PC-9 (cell line): ENCODE data around the gene TBC1D2B. TPM values are rescaled to one million over a fixed set of nuclear protein-coding genes. Genes with fewer than 3 reads are reported as not detected.

Source experiments
- BruUV-seq: library from RNA; stranded (reverse); fragments of 400-500 nt; replicated peaks from 2 replicates; lab custom pipeline; 2021; lab: Mats Ljungman, UMichigan
- CTCF ChIA-PET: fragments of 300-600 bp; sonication (Branson Sonifier 250); formaldehyde crosslinking; loops from one replicate; lab custom pipeline; 2022; ENCODE audit warnings: antibody characterized with exemption; lab: Charles Lee
- POLR2A ChIA-PET: fragments of 300-600 bp; sonication (Branson Sonifier 250); formaldehyde crosslinking; loops from one replicate; lab custom pipeline; 2022; ENCODE audit warnings: antibody characterized with exemption; ENCODE audit not compliant: unreplicated experiment; lab: Charles Lee
- DNase-seq, 2 experiments: peaks; one replicate each; pipeline versions ENCODE4 v3.0.0 to v3.0.0-alpha.2; 2015 to 2022; ENCODE audit warnings: mixed read lengths in 1 of 2
- H2AFZ ChIP-seq: fragments of 200-600 bp; sonication (generic); 2 replicates; pipeline ENCODE4 v1.8.1; 2017; ENCODE audit warnings: antibody characterized with exemption
- H3F3A ChIP-seq: fragments of 200-600 bp; sonication (generic); 2 replicates; pipeline ENCODE4 v1.8.1; 2017; ENCODE audit warnings: antibody characterized with exemption, mild to moderate bottlenecking, low read depth; ENCODE audit not compliant: insufficient read depth
- H3K27ac ChIP-seq: fragments of 200-600 bp; sonication (generic); 2 replicates; pipeline ENCODE4 v1.6.1; 2016; ENCODE audit warnings: mixed run types
- H3K27me3 ChIP-seq: fragments of 200-600 bp; sonication (generic); 2 replicates; pipeline ENCODE4 v1.6.1; 2016; ENCODE audit warnings: low read depth, mixed run types; ENCODE audit not compliant: insufficient read depth
- H3K36me3 ChIP-seq: fragments of 200-600 bp; sonication (generic); 2 replicates; pipeline ENCODE4 v1.6.1; 2016; ENCODE audit warnings: low read depth, mixed run types
- H3K4me1 ChIP-seq: fragments of 200-600 bp; sonication (generic); replicated peaks from 2 replicates; pipeline ENCODE4 v1.6.1; 2016; ENCODE audit warnings: mixed run types; ENCODE audit not compliant: insufficient read depth
- H3K4me2 ChIP-seq: fragments of 200-600 bp; sonication (generic); 2 replicates; pipeline ENCODE4 v1.6.1; 2017; ENCODE audit warnings: mixed run types
- H3K4me3 ChIP-seq: fragments of 200-600 bp; sonication (generic); 2 replicates; pipeline ENCODE4 v1.6.1; 2016; ENCODE audit warnings: mixed run types
- H3K79me2 ChIP-seq: fragments of 200-600 bp; sonication (generic); 2 replicates; pipeline ENCODE4 v1.6.1; 2017; ENCODE audit warnings: low read depth, mixed run types
- H3K9me2 ChIP-seq: fragments of 200-600 bp; sonication (generic); 2 replicates; pipeline ENCODE4 v1.8.1; 2017; ENCODE audit warnings: mild to moderate bottlenecking; ENCODE audit not compliant: insufficient read depth
- H3K9me3 ChIP-seq: fragments of 200-600 bp; sonication (generic); 2 replicates; pipeline ENCODE4 v1.8.1; 2016; ENCODE audit warnings: low read depth; ENCODE audit not compliant: insufficient read depth
- H4K20me1 ChIP-seq: fragments of 200-600 bp; sonication (generic); 2 replicates; pipeline ENCODE4 v1.8.1; 2017; ENCODE audit not compliant: insufficient read depth
- CTCF ChIP-seq: fragments of 200-600 bp; sonication (generic); conservative IDR thresholded peaks from 2 replicates; pipeline ENCODE4 v1.6.1; 2017; ENCODE audit warnings: mixed run types, antibody characterized with exemption, mild to moderate bottlenecking, moderate library complexity
- EZH2 ChIP-seq: fragments of 200-600 bp; sonication (generic); IDR thresholded peaks from 2 replicates; pipeline ENCODE4 v1.8.0; 2017; ENCODE audit warnings: antibody characterized with exemption, low read depth
- intact Hi-C: fragments of 100-400 bp; cut with micrococcal nuclease; formaldehyde crosslinking; loops from one replicate; pipeline ENCODE4 v1.10.0; 2022; ENCODE audit not compliant: unreplicated experiment
- total RNA-seq: library from RNA; stranded (reverse); gene quantifications from 2 replicates; pipeline ENCODE4 v1.2.3, GENCODE V29; 2021

Gene TBC1D2B
- total RNA-seq, 1 experiment from 2014 or later, result 27.7 TPM

- no peak overlapping the region for H3K27ac ChIP-seq
- no peak overlapping the region for H3K4me3 ChIP-seq
- H3F3A ChIP-seq, result peaks cover 24% of the 10 kb centered on the region
- POLR2A ChIA-PET, result no interaction called here
- H3K36me3 ChIP-seq, result no peaks in the 10 kb centered on the region
- CTCF ChIA-PET, result no interaction called here
- no peaks in the 10 kb centered on the region for H3K27me3 ChIP-seq
- H3K9me3 ChIP-seq, result no peaks in the 10 kb centered on the region
- H2AFZ ChIP-seq, result no peak overlapping the region
- no peak for TF ChIP-seq EZH2
- TF ChIP-seq CTCF, result no peak
- peaks cover 18% of the 10 kb centered on the region for H3K4me1 ChIP-seq
- no TSS peak for BruUV-seq
- no peaks in the 10 kb centered on the region for H4K20me1 ChIP-seq
- intact Hi-C loops, result no loop called here
- no peak for DNase-seq
- H3K4me2 ChIP-seq, result no peak overlapping the region
- no peaks in the 10 kb centered on the region for H3K79me2 ChIP-seq
- H3K9me2 ChIP-seq, result no peaks in the 10 kb centered on the region
These were observed 73.9 kb downstream of the TBC1D2B start for GRCh38 chr15:78003539-78004008.

GRCh38 chr15:78002996-78003395, 74.5 kb downstream of the TBC1D2B start:
- no peaks in the 10 kb centered on the region for H3K9me3 ChIP-seq
- ChIA-PET CTCF (interaction anchor here (0.8 kb wide), 1 partner anchor 124 kb away, joined by 3 read pairs; no protein-coding TSS in a partner anchor), POLR2A (no interaction called here)
- no peaks in the 10 kb centered on the region for H3K36me3 ChIP-seq
- H3K9me2 ChIP-seq, result no peaks in the 10 kb centered on the region
- H4K20me1 ChIP-seq, result no peaks in the 10 kb centered on the region
- no peaks in the 10 kb centered on the region for H3K27me3 ChIP-seq
- H2AFZ ChIP-seq, result no peak overlapping the region
- peaks cover 12% of the 10 kb centered on the region for H3K4me1 ChIP-seq
- no peak for TF ChIP-seq CTCF
- TF ChIP-seq EZH2, result no peak
- H3F3A ChIP-seq, result peaks cover 18% of the 10 kb centered on the region
- no peaks in the 10 kb centered on the region for H3K79me2 ChIP-seq
- H3K27ac ChIP-seq, result no peak overlapping the region
- no peak overlapping the region for H3K4me3 ChIP-seq
- BruUV-seq, result no TSS peak
- no peak for DNase-seq
- H3K4me2 ChIP-seq, result no peak overlapping the region
- intact Hi-C loops, result no loop called here

GRCh38 chr15:78001656-78002055, 75.9 kb downstream of the TBC1D2B start:
- Histone ChIP-seq H3K79me2 (no peaks in the 10 kb centered on the region), H4K20me1 (no peaks in the 10 kb centered on the region), H3K4me3 (no peak overlapping the region), H3K4me1 (no peaks in the 10 kb centered on the region), H3K36me3 (no peaks in the 10 kb centered on the region), H3K27me3 (no peaks in the 10 kb centered on the region), H2AFZ (no peak overlapping the region), H3F3A (peaks cover 8% of the 10 kb centered on the region), H3K27ac (no peak overlapping the region), H3K4me2 (no peak overlapping the region), H3K9me2 (no peaks in the 10 kb centered on the region), H3K9me3 (no peaks in the 10 kb centered on the region)
- CTCF ChIA-PET, result no interaction called here
- TF ChIP-seq CTCF (no peak), EZH2 (no peak)
- no peak for DNase-seq
- BruUV-seq, result no TSS peak
- intact Hi-C loops, result loop anchor here (2.0 kb wide), 1 partner anchor 239 kb away; no protein-coding TSS in a partner anchor
- POLR2A ChIA-PET, result no interaction called here
